Measurements from ENCODE around the gene VEGFB.

DNA sequence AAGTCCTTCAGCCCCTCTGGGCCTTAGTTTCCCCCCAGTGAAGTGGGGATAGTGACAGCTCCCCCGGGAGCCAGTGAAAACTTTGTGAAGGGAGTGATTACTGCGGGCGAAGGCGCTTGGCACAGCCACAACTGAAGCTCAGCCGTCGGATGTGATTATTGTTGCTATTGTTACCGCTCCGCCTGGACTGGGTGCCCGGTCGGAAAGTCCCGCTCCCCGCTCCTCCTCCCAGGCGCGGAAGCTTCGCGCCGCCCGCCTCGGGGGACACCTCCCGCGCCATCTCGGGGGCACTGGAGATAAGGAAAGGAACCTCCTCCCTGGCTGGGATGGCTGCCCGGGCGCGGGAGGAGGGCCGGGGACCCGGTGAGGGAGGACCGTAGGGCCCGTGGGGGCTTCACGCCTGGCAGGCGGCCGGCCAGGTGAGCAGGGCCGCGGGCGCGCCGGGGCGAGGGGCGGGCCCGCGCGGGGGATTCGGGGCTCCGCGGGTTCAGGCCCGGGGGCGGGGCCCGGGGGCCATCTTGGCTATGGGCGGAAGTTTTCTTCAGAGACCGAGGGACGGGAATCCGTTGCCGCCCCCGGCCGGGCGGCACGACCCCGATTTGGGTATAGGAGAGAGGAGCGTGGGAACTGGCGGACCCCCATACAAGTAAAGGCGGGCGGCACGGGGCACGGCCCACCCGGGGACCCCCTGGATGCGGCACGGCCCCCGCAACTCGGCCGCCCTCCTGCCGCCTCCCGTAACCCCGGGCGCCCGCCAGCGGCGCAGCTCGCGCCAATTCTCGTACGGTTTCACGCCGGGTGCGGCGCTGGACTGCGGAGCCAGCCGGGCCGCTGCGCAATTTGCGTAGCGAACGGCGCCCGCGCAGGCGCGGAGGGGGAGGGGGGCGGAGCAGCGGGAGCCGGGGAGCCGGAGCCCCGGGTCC, 50.8 kb downstream of the VEGFB start, which contains the start of gene GPR137:
- TF ChIP-seq, protein P1, sequence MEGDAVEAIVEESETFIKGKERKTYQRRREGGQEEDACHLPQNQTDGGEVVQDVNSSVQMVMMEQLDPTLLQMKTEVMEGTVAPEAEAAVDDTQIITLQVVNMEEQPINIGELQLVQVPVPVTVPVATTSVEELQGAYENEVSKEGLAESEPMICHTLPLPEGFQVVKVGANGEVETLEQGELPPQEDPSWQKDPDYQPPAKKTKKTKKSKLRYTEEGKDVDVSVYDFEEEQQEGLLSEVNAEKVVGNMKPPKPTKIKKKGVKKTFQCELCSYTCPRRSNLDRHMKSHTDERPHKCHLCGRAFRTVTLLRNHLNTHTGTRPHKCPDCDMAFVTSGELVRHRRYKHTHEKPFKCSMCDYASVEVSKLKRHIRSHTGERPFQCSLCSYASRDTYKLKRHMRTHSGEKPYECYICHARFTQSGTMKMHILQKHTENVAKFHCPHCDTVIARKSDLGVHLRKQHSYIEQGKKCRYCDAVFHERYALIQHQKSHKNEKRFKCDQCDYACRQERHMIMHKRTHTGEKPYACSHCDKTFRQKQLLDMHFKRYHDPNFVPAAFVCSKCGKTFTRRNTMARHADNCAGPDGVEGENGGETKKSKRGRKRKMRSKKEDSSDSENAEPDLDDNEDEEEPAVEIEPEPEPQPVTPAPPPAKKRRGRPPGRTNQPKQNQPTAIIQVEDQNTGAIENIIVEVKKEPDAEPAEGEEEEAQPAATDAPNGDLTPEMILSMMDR (IDR thresholded peaks at IDR 0.05 in 2 of 3, conservative IDR thresholded peaks at IDR 0.05 in 1 of 3; ENCODE audit: borderline replicate concordance in 1 of 3, insufficient read depth in 1 of 3, low read depth in 2 of 3, low read length in 2 of 3) = no peak
- TF ChIP-seq POLR2A (IDR thresholded peaks at IDR 0.05; ENCODE audit: borderline replicate concordance, extremely low read depth, insufficient read depth, insufficient read length) = no peak
- TF ChIP-seq MAX (IDR thresholded peaks at IDR 0.05) = no peak; the same call in 1 of the 2 replicates
